Thyroid gland (tissue), 4 donors: Measurements from ENCODE around the gene FAM171A1. TPM values are rescaled to one million over a fixed set of nuclear protein-coding genes. Genes with fewer than 3 reads are reported as not detected.

Source experiments
- DNase-seq, 2 donors: peaks; one replicate each; pipeline ENCODE4 v3.0.0-alpha.2; 2019
- H3K27ac ChIP-seq, 3 donors: fragments of 200-600 bp; sonication (generic); 1 replicate in 2 of 3; 2 replicates in 1 of 3; pipeline ENCODE4 v1.5.1; 2016 to 2019; ENCODE audit warnings: mild to moderate bottlenecking in 1 of 3, moderate library complexity in 1 of 3
- H3K27me3 ChIP-seq: fragments of 200-600 bp; sonication (generic); one replicate; pipeline ENCODE4 v1.5.1; 2019
- H3K36me3 ChIP-seq, 2 donors: fragments of 200-600 bp; sonication (generic); one replicate each; pipeline ENCODE4 v1.5.1; 2016 to 2019
- H3K4me1 ChIP-seq, 2 donors: fragments of 200-600 bp; sonication (generic); one replicate each; pipeline ENCODE4 v1.5.1; 2017 to 2019
- H3K4me3 ChIP-seq, 3 donors: fragments of 200-600 bp; sonication (generic); replicated peaks in 1 of 3; 1 replicate in 2 of 3; 2 replicates in 1 of 3; pipeline ENCODE4 v1.5.1; 2016; ENCODE audit warnings: mild to moderate bottlenecking in 1 of 3
- H3K9me3 ChIP-seq: fragments of 200-600 bp; sonication (generic); one replicate; pipeline ENCODE4 v1.5.1; 2017
- CTCF ChIP-seq, 6 experiments: fragments of 200-600 bp in 3 of 6; fragments of 450-650 bp in 3 of 6; sonication (generic) in 3 of 6; IDR thresholded peaks; one replicate each; pipeline ENCODE4 v1.5.1; 2016 to 2019; ENCODE audit warnings: antibody characterized with exemption in 6 of 6, mild to moderate bottlenecking in 2 of 6, inconsistent platforms in 1 of 6, moderate library complexity in 1 of 6
- POLR2A ChIP-seq, 2 donors: fragments of 450-650 bp; IDR thresholded peaks; one replicate each; pipeline ENCODE4 v1.6.1; 2017; ENCODE audit warnings: antibody characterized with exemption in 2 of 2, mild to moderate bottlenecking in 2 of 2, moderate library complexity in 1 of 2
- WGBS, 2 donors: methylation state at CpG; one replicate each; pipeline ENCODE4 v1.1.5; 2017; 5-methylcytosine and 5-hydroxymethylcytosine counted together
- intact Hi-C: fragments of 100-400 bp; cut with DNase I; formaldehyde crosslinking; loops from one replicate; pipeline ENCODE4 v1.15.1; 2023
- total RNA-seq, 4 donors: library from RNA; depleted of rRNA; stranded (reverse); fragments of >200 nt; gene quantifications; one replicate each; pipeline ENCODE4 v1.2.3, GENCODE V29; 2016

The FAM171A1 gene
- total RNA-seq, 4 donors from 2014 or later: 10.2 to 14.9 (median 13.3) TPM

- TF ChIP-seq CTCF (IDR thresholded peaks at IDR 0.05): no peak
- no peak for TF ChIP-seq POLR2A (IDR thresholded peaks at IDR 0.05)
- H3K36me3 ChIP-seq: no peaks in the 10 kb centered on the region
- no peaks in the 10 kb centered on the region for H3K4me1 ChIP-seq
- WGBS, 2 donors: 86 to 87% methylated on average over 5 of the region's 5 CpGs
- intact Hi-C loops: no loop called here
- H3K27me3 ChIP-seq: no peaks in the 10 kb centered on the region
- no peak overlapping the region for H3K27ac ChIP-seq
- H3K4me3 ChIP-seq: no peak overlapping the region
- H3K9me3 ChIP-seq: no peaks in the 10 kb centered on the region
- no peak for DNase-seq
Measured at GRCh38 chr10:15227611-15228372, 143.3 kb downstream of the FAM171A1 start.

GRCh38 chr10:15225511-15225910, 145.6 kb downstream of the FAM171A1 start:
- no peaks in the 10 kb centered on the region for H3K27me3 ChIP-seq
- no peaks in the 10 kb centered on the region for H3K9me3 ChIP-seq
- no peak overlapping the region for H3K27ac ChIP-seq
- no peak overlapping the region for H3K4me3 ChIP-seq
- DNase-seq: no peak
- no peaks in the 10 kb centered on the region for H3K36me3 ChIP-seq
- H3K4me1 ChIP-seq: peaks cover 0 to 3% of the 10 kb centered on the region in 2 donors
- intact Hi-C loops: no loop called here
- TF ChIP-seq CTCF (IDR thresholded peaks at IDR 0.05) (no peak), POLR2A (IDR thresholded peaks at IDR 0.05) (no peak)
- 95 to 99% methylated on average over 10 of the region's 10 CpGs for WGBS, 2 donors

- no peaks in the 10 kb centered on the region for H3K36me3 ChIP-seq
- no peak overlapping the region for H3K4me3 ChIP-seq
- peaks cover 0 to 7% of the 10 kb centered on the region in 2 donors for H3K4me1 ChIP-seq
- 96 to 97% methylated on average over 5 of the region's 5 CpGs for WGBS, 2 donors
- no peak for DNase-seq
- no peak overlapping the region for H3K27ac ChIP-seq
- H3K9me3 ChIP-seq: no peaks in the 10 kb centered on the region
- no peak for TF ChIP-seq CTCF (IDR thresholded peaks at IDR 0.05)
- TF ChIP-seq POLR2A (IDR thresholded peaks at IDR 0.05): no peak
- intact Hi-C loops: no loop called here
- H3K27me3 ChIP-seq: no peaks in the 10 kb centered on the region
Measured at GRCh38 chr10:15224948-15225347, 146.1 kb downstream of the FAM171A1 start.

GRCh38 chr10:15223174-15223573, 147.9 kb downstream of the FAM171A1 start:
- WGBS, 2 donors: 90 to 92% methylated on average over 6 of the region's 6 CpGs
- intact Hi-C loops: no loop called here
- H3K4me1 ChIP-seq: peaks cover 0 to 7% of the 10 kb centered on the region in 2 donors
- no peak overlapping the region for H3K27ac ChIP-seq
- no peak for TF ChIP-seq CTCF (IDR thresholded peaks at IDR 0.05)
- TF ChIP-seq POLR2A (IDR thresholded peaks at IDR 0.05): no peak
- H3K4me3 ChIP-seq: no peak overlapping the region
- no peaks in the 10 kb centered on the region for H3K36me3 ChIP-seq
- H3K27me3 ChIP-seq: no peaks in the 10 kb centered on the region
- DNase-seq: no peak
- H3K9me3 ChIP-seq: no peaks in the 10 kb centered on the region

- WGBS, 2 donors: 87 to 97% methylated on average over 8 to 10 of the region's 10 CpGs
- no peak overlapping the region for H3K4me3 ChIP-seq
Measured at GRCh38 chr10:15222511-15222910, 148.6 kb downstream of the FAM171A1 start.

More at GRCh38 chr10:15222511-15222910, 148.6 kb downstream of the FAM171A1 start:
- no peaks in the 10 kb centered on the region for H3K36me3 ChIP-seq
- H3K9me3 ChIP-seq: no peaks in the 10 kb centered on the region
- no peak overlapping the region for H3K27ac ChIP-seq
- intact Hi-C loops: no loop called here
- TF ChIP-seq POLR2A (IDR thresholded peaks at IDR 0.05) (no peak), CTCF (IDR thresholded peaks at IDR 0.05) (no peak)
- H3K27me3 ChIP-seq: no peaks in the 10 kb centered on the region
- H3K4me1 ChIP-seq: peaks cover 0 to 7% of the 10 kb centered on the region in 2 donors
- DNase-seq: no peak
